Stimulated activated CD4-positive, alpha-beta T cell treated with anti-CD3 and anti-CD28 coated beads, Interleukin-12 subunit alpha, Interleukin-12 subunit beta, amount 100 ng/mL, for 48 hours (primary cell): ENCODE data around the gene PHACTR3.
"Not testable (repeated sequence)": the region's sequence is repeated elsewhere in the genome, so short reads cannot be mapped to it uniquely, and the experiment has no call there.

ENCODE experiments used
- DNase-seq, 3 donors: peaks; one replicate each; pipeline ENCODE4 v3.0.0-alpha.2; 2020; ENCODE audit warnings: low read depth in 2 of 3, low spot score in 1 of 3

PHACTR3 gene

GRCh38 chr20:59618585-59618984, 14.2 kb downstream of the PHACTR3 start:
- not testable (repeated sequence) for DNase-seq

DNA sequence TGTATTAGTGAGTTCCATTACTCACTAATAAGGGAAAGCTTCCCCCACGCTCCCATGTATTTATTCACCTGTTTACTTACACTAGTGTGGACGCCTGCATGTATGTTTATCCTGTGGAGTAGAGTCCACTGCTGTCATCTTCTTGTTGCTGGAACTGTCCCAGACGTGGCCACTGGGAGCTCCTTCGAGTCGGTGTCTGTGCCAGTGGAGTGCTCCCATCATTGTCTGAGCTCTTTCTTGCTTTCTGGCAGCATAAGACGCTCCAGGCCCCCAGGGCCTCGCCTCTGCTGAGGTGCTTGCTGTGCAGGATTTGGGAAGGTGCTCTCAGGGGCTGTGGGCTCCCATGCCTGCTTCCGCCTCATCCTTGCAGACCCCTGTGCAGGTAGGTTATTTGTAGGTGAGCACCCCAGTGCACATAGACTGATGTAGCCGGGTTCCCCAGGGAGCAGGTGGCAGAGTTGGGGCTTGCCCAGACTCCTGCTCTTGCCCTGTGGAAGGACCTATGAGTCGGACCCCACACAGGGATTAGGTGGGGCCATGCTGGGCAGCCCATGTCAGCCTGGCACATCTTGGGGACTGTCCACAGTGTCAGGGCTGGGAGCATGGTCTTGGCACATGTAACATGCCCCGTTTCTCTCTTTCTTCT, 16.6 kb downstream of the PHACTR3 start:
- DNase-seq, result no peak

- DNase-seq, result no peak
Observed at GRCh38 chr20:59622496-59622895, 18.2 kb downstream of the PHACTR3 start.

- DNase-seq, result no peak
Observed at GRCh38 chr20:59623133-59623532, 18.8 kb downstream of the PHACTR3 start.

GRCh38 chr20:59623583-59623982, 19.2 kb downstream of the PHACTR3 start:
- DNase-seq, result no peak

DNA sequence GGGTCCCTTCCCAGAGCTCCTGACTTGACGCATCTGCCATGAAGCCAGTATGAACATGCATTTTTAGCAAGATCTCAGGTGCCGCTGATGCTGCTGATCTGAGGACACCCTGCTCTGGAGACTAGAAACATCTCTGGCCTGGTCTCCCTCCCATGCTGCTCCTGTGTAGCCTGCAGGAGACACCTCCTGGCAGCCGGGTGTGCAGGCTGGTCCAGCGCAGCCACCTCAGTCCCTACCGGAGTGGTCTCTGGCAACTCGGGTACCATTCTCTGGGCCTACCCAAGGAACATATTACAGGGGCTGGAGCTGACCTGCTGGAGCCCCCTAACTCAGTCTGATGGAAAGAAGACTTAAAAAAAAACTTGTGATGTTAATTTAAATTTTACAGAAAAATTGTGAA, 20.1 kb downstream of the PHACTR3 start:
- DNase-seq, result no peak

DNA sequence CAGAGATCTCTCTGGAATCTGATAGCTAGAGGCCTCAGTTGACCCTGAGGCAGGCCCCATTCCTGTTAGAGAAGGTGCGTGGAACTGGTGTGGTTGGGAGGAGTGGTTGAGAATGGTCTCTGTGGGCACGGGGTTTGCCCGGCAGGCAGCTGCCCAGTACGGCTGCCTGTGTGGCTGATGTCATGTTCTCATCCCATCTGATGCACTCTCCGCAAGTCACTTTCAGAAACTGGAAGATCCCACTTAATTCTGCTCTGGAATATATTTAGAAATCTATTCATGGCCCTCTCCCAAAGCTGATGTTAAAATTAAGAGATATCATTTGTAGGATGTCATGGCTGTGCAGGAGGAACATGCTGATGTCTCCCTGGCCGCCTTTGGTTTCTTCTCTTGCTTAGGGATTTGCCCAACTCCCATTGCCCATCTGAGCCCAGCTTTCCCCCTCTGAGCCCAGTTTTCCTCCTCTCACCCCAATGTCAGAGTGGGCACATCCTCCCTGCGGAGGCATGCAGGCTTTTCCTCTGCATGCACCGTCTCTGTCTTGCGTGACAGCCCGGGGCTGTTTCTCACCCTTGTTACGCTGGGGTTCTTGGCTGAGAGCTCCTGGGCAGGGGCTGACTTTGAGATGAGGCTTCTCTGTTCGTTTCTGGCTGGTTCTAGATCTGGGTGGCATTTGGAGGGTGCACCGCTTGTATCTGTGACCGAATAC, 21.0 kb downstream of the PHACTR3 start:
- DNase-seq, result no peak

GRCh38 chr20:59627298-59627697, 23.0 kb downstream of the PHACTR3 start:
- no peak for DNase-seq

GRCh38 chr20:59628171-59628570, 23.8 kb downstream of the PHACTR3 start:
- DNase-seq, result no peak

GRCh38 chr20:59629141-59630045, 25.1 kb downstream of the PHACTR3 start:
- no peak for DNase-seq

GRCh38 chr20:59630526-59630925, 26.2 kb downstream of the PHACTR3 start:
- DNase-seq, result no peak

GRCh38 chr20:59631751-59632540, 27.6 kb downstream of the PHACTR3 start:
- DNase-seq, result no peak

DNA sequence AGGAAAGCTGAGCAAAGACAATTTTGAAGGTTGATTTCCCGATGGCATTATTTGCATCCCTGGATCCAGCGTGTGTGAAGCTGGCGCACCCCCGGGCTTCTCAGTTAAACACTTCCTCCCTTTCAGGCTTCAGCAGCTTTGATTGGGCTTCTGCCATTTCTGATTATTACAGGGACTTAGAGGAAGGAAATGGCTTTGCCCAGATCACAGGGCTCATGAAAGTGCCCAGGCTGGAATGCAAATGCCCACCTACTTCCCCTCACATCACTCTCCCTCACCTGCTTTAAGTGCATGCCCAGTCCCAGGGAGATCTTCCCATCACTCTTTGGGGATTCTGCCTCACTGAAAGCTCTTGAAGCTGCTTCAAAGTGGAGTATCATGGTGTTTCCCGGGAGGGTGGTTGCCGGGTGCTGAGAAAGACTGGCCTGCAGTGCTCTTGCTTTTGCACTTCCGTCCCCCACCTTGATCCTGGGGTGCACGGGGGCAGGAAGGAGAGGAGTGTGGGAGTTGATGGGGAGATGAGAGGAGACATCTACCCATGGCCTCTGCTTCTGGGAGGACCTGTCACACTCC, 28.3 kb downstream of the PHACTR3 start:
- no peak for DNase-seq

GRCh38 chr20:59633656-59634251, 29.4 kb downstream of the PHACTR3 start:
- no peak for DNase-seq

DNA sequence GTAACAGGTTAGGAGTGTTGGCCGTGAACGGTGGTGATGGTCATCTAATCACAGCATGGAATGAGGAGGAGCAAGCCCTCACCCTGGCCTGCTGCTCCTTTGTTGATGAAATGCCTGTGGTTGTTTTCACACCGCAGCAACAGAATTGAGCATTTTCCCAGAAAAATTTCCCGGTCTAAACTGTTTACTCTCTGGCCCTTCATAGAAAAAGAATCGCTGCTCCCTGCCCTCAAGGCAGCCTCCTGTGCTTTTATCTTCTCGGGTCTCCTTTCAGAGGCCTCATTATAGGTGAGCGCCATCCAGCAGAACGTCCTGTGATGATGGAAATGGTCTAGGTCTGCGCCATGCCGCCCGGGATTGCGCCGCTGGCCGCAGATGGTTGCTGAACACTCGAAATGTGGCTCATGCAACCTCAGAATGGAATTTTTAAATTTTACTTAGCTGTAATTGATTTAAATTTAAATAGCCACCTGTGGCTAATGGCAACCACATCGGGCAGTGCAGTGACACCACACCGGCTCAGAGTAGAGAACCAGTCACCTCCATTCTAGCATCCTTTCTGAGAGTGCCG, 30.2 kb downstream of the PHACTR3 start:
- no peak for DNase-seq

DNA sequence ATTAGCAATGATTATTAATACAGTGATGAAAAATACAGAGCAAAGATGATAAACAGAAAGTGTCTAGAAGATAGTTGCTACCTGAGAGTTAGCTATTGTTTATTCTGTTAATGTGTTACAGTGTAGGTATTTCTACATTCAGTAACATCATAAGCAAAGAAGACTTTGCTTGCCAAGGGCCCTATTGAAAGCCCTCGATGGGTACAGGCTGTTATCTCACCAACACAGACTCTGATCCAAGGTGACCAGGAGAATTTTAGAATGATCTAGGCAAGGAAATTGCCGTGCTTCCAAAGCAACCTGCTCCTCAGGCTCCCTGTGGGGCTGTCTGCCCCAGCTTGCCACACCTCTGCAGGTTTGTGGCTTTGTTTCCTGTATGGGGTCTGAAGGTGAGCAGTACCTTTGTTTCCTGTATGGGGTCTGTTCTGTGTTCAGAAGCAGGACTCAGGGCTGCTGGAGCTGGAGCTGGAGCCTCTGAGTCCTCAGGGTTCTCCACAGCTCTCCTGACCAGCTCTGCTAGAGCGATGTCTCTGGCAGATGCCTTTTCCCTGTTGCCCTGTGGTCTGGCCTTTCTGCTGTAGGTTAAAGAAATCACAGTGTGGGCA, 32.5 kb downstream of the PHACTR3 start:
- DNase-seq, result no peak

GRCh38 chr20:59640267-59640666, 35.9 kb downstream of the PHACTR3 start:
- no peak for DNase-seq

DNA sequence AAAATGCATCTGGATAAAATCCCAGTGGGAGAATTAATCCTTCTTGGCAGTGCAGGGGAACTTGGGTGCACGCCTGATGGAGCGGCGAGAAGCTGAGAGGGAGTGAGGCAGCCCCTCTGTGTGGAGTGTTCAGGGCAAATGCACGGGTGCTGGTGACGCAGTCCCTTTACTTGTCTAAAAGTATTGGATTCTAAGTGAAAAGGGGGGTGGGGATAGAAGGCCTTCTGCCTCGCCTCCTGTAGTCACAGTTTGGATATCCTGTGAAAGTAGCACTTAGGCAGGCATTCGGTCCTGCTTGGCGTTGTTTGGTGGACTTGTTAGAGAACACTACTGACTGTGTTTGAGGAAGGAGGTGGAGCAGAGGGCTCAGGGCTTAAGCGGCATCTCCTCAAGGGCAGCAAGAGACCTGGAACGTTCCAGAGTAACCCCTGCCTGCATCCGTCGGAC, 39.3 kb downstream of the PHACTR3 start:
- no peak for DNase-seq

DNA sequence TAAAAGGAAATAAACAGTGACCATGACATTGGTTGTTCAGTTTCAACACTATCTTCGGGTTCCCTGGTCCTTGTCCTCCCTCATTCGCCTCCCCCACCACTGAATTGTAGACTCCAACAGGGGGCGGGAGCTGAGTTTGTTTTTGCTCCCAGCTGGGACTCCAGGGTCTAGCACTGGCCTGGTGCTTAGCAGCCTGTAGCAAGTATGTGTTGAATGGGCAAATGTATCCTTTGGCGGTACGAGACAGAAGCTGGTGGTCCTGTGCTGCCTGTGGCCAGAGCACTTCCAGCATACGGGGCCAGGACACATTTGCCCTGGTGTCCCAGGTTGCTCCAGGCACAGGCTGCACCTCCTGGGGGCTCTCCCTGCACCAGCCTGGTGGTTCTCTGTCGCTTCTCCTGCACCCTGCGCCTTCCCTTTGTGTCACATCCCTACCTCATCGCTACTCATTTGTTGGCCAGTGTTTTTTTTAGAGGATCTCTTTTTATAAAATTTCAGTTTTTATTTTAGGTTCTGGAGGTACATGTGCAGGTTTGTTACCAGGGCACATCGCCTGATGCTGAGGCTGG, 40.1 kb downstream of the PHACTR3 start:
- DNase-seq, result no peak
